Fibroblast of skin of left quadriceps (primary cell): ENCODE results near the gene RRP36.
A peak's percentile ranks its signal among the peaks of the same experiment; 100 is the strongest.
"Not testable (repeated sequence)": the region's sequence is repeated elsewhere in the genome, so short reads cannot be mapped to it uniquely, and the experiment has no call there.

Experiments used
- DNase-seq, 2 experiments: peaks; one replicate each; pipeline ENCODE4 v3.0.0-alpha.2; 2013; ENCODE audit warnings: low read depth in 2 of 2

Gene RRP36

GRCh38 chr6:43021270-43022047 is at the start of gene RRP36:
RRP36 (plus strand) TSS chr6:43021623; CDS start chr6:43021655, 32 bp downstream.
- peak in 1 of 2 experiments; percentile 34 for DNase-seq

- DNase-seq, result no peak
These were observed 49.6 kb upstream of the RRP36 start for GRCh38 chr6:42971746-42972327.

- no peak for DNase-seq
These were observed 47.5 kb upstream of the RRP36 start for GRCh38 chr6:42973926-42974325.

- DNase-seq, result no peak
These were observed 46.4 kb upstream of the RRP36 start for GRCh38 chr6:42974919-42975505.

GRCh38 chr6:42978487-42978838 is 43.0 kb upstream of the RRP36 start:
- no peak for DNase-seq

GRCh38 chr6:42978839-42979522 is 42.4 kb upstream of the RRP36 start, which contains the start of gene PEX6:
PEX6 (minus strand) TSS chr6:42979181; CDS start chr6:42979150, 31 bp downstream.
- DNase-seq, result peak; percentile 62 to 63

- DNase-seq, result no peak
These were observed 41.8 kb upstream of the RRP36 start for GRCh38 chr6:42979523-42980177.

- DNase-seq, result no peak
These were observed 39.6 kb upstream of the RRP36 start for GRCh38 chr6:42981836-42982235.

- DNase-seq, result peak; percentile 98
These were observed 37.2 kb upstream of the RRP36 start, which contains the start of gene PPP2R5D for GRCh38 chr6:42984001-42984923. PPP2R5D (plus strand) TSS chr6:42984570; CDS start chr6:42984678, 108 bp downstream.

GRCh38 chr6:42984924-42985475 is 36.4 kb upstream of the RRP36 start:
- DNase-seq, result no peak

- DNase-seq, result no peak
These were observed 33.6 kb upstream of the RRP36 start for GRCh38 chr6:42987533-42988451.

- DNase-seq, result no peak
These were observed 32.9 kb upstream of the RRP36 start for GRCh38 chr6:42988486-42989020.

- DNase-seq, result no peak
These were observed 31.5 kb upstream of the RRP36 start for GRCh38 chr6:42989923-42990322.

- DNase-seq, result no peak
These were observed 28.0 kb upstream of the RRP36 start for GRCh38 chr6:42993445-42993844.

GRCh38 chr6:42996513-42996912 is 24.9 kb upstream of the RRP36 start:
- DNase-seq, result no peak

GRCh38 chr6:42998205-42998604 is 23.2 kb upstream of the RRP36 start:
- DNase-seq, result not testable (repeated sequence)

GRCh38 chr6:43001843-43002242 is 19.6 kb upstream of the RRP36 start:
- DNase-seq, result no peak

GRCh38 chr6:43005844-43006243 is 15.6 kb upstream of the RRP36 start:
- no peak for DNase-seq

- DNase-seq, result no peak
These were observed 15.2 kb upstream of the RRP36 start for GRCh38 chr6:43006251-43006650.
